Stimulated activated CD4-positive, alpha-beta T cell treated with anti-CD3 and anti-CD28 coated beads, Interleukin-12 subunit alpha, Interleukin-12 subunit beta, amount 100 ng/mL, for 4 hours (primary cell): ENCODE results near the gene PPM1B.
"Not testable (repeated sequence)": the region's sequence is repeated elsewhere in the genome, so short reads cannot be mapped to it uniquely, and the experiment has no call there.

Experiments
- DNase-seq: peaks from one replicate; pipeline ENCODE4 v3.0.0-alpha.2; 2020

The PPM1B gene

GRCh38 chr2:44203542-44203941, 34.9 kb downstream of the PPM1B start:
- DNase-seq = no peak

DNA sequence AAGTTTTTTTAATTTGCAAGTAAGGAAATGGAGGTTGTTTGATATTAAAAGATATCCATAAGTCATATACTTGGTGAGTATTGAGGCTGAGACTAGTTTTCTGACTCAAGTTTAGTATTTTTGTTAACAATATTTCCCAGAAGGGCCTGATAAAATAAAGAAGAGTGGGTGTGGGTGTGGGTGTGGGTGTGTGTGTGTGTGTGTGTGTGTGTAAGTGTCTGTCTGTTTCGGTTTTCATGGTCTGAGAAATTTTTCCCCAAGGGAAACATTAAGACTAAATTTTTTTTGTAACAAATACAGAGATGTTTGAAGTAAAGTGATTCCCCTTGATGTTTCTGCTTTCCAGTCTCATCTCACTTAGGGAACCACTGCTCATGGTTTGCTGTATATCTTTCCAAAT, 36.5 kb downstream of the PPM1B start:
- DNase-seq = no peak

DNA sequence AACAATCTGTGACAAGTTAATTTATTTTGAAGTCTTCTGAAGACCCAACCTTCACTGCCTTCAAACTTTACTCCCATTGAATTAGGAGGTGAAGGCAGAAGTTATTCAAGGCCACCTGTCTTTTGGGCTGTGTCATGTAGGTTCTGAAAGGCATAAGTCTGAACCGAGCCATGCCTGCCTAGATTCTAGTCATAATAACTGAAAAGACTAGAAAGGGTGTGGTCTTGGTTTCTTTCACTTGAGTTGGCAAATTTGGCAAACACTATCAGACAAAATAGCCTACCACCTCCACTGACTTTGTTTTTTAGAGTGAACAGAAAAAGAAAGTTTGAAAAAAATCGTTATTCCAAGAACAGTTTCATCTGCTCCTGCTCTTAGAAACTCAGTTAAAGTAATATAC, 38.4 kb downstream of the PPM1B start:
- DNase-seq = no peak

DNA sequence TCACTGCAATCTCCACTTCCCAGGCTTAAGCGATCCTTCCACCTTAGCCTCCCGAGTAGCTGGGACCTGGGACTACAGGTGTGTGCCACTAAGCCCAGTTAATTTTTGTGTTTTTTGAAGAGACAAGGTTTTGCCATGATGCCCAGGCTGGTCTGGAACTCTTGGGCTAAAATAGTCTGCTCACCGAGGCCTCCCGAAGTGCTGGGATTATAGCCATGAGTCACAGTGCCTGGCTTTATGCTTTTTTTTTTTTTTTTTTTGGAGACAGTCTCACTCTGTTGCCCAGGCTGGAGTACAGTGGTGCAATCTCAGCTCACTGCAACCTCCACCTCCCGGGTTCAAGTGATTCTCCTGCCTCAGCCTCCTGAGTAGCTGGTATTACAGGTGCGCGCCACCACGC, 39.0 kb downstream of the PPM1B start:
- DNase-seq = not testable (repeated sequence)

GRCh38 chr2:44210362-44210761, 41.7 kb downstream of the PPM1B start:
- no peak for DNase-seq

GRCh38 chr2:44211183-44211582, 42.5 kb downstream of the PPM1B start:
- DNase-seq = no peak

GRCh38 chr2:44212302-44212701, 43.6 kb downstream of the PPM1B start:
- no peak for DNase-seq

DNA sequence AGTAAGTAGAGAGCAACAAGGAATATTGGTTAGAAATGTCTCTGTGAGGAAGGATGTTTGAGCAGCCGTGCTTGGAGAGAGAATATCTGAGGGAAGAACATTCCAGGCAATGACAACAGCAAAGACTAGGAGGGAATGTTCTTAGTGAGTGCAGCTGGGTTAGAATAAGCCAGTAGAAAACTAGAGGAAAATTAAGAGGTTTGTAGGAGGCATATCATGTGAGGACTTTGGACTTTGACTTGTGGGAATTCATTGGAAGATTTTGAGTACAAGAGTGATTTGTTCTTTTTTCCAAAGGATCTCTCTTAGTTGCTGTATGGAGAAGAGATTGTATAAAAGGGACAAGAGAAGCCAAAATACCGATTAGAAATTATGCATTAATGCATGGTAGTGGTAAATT, 47.2 kb downstream of the PPM1B start:
- DNase-seq = no peak

- no peak for DNase-seq
Observed at GRCh38 chr2:44218771-44219170, 50.1 kb downstream of the PPM1B start.

GRCh38 chr2:44226753-44227152, 58.1 kb downstream of the PPM1B start:
- DNase-seq = no peak

DNA sequence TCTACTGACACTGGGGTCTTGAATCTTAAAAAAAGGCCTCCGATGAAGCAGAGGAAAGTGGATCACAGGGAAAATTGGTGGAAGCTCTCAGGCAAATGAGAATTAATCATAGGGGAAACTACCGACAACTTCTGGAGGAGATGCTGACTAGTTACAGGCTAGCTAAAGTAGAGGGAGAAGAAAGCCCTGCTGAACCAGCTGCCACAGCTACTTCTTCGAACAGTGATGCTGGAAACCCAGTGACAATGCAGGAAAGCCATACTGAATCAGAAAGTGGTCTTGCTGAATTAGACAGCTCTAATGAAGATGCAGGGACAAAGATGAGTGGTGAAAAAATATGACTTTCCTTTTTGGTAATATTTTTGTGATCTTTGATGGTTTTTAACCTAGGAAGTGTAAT, 61.7 kb downstream of the PPM1B start:
- no peak for DNase-seq

DNA sequence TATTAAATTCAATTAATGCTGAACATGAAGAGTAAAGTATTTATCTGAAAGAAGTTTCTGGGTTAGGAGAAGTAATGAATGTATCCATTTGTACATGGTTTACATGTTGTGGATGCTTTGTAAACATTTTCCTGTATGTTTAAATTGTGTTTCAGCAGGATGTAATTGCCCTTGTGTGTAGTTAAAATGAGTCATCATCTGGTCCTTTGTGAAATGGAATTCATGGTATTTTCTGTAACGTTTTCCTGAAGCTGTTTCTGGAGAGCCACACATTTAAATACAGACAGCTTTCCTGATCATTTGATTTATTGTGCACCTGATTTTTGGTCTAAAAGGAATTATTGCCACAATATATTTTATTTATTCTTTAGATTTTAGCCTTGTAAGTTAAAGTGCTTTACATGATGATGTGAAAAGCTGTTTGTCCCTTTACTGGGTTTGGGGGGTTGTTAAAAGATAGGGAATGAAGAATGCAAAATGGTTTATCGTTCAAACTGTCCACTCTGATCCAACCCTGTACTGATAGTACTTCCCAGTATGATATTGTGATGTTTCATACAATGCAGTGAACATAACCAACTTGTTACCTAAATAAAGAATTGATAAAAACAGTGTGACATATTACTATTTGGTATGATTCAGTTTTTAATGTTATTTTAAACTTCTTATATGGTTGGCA, 64.9 kb downstream of the PPM1B start:
- DNase-seq = no peak

- no peak for DNase-seq
Observed at GRCh38 chr2:44237221-44237620, 68.5 kb downstream of the PPM1B start.

DNA sequence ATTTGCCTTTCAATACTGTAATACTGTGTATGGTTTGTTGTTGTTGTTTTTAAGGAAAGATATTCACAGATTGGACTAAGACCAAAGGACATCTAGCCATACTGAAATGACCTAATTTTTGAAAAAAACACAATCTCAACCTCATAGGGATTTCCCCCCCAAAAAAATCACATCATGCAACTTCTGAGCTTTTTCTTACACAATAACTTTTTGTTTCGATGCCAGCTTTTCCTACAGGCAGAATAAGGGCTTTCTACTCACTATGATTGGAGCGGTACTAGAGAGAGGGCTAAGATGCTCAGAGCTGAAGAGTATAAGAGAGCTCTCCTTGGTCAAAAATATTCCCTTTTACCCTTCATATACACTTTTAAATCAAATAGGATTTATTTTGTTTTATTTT, 74.2 kb downstream of the PPM1B start:
- DNase-seq = no peak

GRCh38 chr2:44244135-44244871, 75.6 kb downstream of the PPM1B start:
- peak; percentile 35 for DNase-seq

DNA sequence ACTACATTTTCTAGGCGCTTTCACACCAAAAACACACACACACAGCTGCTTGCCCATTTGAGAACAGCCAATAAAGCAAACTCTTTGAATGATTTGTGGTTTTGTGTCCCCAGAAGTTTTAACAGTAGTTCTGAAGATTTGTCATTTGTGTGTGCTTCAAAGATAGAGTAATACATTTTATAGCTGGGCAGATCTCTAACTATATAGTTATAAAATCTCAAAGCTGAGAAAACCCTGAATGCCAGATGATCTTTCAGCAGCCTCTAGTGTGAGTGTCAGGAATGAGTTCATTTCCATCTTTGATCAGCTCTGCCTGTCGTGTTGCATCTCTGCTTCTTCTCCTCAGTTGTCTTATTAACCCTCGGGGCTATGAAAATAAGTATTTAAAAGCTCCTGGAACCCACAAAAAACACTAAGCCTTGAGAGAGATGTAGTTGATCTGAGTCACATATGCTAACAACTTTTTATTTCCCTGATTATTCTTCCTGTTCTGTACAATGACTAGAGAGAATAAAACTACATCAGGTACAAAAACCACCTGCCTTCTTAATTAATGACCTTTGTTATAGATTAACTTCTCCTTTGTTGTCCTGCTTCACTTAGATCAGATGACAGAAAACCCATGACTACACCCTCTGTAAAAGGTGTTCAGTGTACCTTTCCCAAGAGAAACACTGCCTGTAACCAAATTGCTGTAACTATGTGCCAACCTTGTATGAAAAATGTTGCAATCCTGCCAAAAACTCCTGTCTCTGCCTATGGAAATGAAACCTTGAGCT, 76.6 kb downstream of the PPM1B start:
- no peak for DNase-seq

GRCh38 chr2:44246436-44246835, 77.8 kb downstream of the PPM1B start:
- no peak for DNase-seq

- no peak for DNase-seq
Observed at GRCh38 chr2:44246840-44247369, 78.2 kb downstream of the PPM1B start.

DNA sequence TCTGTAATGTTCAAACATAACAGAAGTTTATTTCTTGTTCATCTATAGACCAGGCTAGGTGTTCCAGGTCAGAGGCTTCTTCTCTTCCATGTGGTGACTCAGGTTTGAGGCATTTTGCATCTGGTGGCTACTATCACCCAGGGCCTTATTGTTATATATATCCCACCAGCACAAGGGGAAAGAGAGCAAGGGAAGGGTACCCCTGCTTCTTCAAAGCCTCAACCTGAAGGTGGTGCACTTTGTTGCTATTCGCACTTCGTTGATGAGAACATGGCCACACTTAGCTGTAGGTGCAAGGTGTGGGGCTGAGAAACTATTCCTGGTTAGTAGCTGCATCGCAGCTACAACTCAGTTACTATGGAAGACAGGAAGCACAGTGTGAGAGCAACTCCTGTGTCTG, 79.2 kb downstream of the PPM1B start:
- no peak for DNase-seq

GRCh38 chr2:44249269-44249668, 80.6 kb downstream of the PPM1B start:
- not testable (repeated sequence) for DNase-seq

DNA sequence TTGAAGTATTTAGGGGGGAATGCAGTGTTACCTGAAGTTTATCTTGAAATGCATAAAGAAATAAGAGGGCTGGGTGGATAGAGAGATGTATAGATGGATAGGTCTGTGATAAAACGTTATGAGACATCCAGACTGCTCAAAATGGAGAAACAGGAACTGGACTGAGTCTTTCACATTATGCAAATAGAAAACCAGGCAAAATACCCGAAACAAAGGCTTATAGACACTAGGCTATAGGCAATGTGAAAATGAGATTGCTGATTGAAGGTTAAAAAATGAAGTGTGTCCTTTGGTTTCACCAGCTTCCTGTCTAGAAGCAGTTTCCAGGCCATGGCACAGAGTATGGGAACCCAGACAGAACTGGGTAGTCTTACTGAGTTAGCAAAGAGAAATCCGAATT, 81.7 kb downstream of the PPM1B start:
- no peak for DNase-seq

- no peak for DNase-seq
Observed at GRCh38 chr2:44254023-44254422, 85.3 kb downstream of the PPM1B start.

DNA sequence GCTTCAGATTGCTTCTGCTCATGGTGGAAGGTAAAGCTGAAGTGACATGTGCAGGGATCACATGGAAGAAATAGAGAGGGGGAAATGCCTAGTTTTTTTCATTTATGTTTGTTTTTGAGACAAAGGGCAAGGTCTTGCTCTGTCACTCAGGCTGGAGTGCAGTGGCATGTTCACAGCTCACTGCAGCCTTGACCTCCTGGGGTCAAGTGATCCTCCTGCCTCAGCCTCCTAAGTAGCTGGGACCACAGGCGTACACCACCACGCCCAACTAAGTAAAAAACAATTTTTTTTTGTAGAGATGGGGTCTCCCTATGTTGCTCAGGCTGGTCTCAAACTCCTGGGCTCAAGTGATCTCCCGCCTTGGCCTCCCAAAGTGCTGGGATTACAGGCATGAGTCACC, 87.0 kb downstream of the PPM1B start:
- DNase-seq = not testable (repeated sequence)

- not testable (repeated sequence) for DNase-seq
Observed at GRCh38 chr2:44257802-44258201, 89.1 kb downstream of the PPM1B start.
